Heart right ventricle (tissue), 16 donors: ENCODE data around the gene HMCN2. TPM values are rescaled to one million over a fixed set of nuclear protein-coding genes. Genes with fewer than 3 reads are reported as not detected.

Source experiments
- ATAC-seq, 8 donors: fragments of 200-7000 bp; cut with Tn5 transposase; one replicate each; pipeline ENCODE4 v1.9.1; 2020; ENCODE audit warnings: mild to moderate bottlenecking in 8 of 8, moderate library complexity in 8 of 8, moderate number of reproducible peaks in 1 of 8
- DNase-seq, 2 donors: peaks; one replicate each; pipeline ENCODE4 v3.0.0-alpha.2; 2020
- H3K27ac ChIP-seq, 10 donors: fragments of 200-600 bp; sonication (generic) in 2 of 10; one replicate each; pipeline versions ENCODE4 v1.5.0 to v1.8.0; 2020 to 2022; ENCODE audit warnings: mild to moderate bottlenecking in 3 of 10
- H3K27me3 ChIP-seq, 7 donors: fragments of 200-600 bp; one replicate each; pipeline ENCODE4 v1.8.0; 2021 to 2022; ENCODE audit warnings: mild to moderate bottlenecking in 2 of 7
- H3K36me3 ChIP-seq, 9 donors: fragments of 200-600 bp; sonication (generic) in 1 of 9; one replicate each; pipeline versions ENCODE4 v1.5.0 to v1.8.0; 2020 to 2022; ENCODE audit warnings: mild to moderate bottlenecking in 2 of 9
- H3K4me1 ChIP-seq, 9 donors: fragments of 200-600 bp; sonication (generic) in 1 of 9; one replicate each; pipeline versions ENCODE4 v1.5.0 to v1.8.0; 2020 to 2022; ENCODE audit warnings: mild to moderate bottlenecking in 4 of 9
- H3K4me3 ChIP-seq, 10 donors: fragments of 200-600 bp; sonication (generic) in 2 of 10; one replicate each; pipeline versions ENCODE4 v1.5.0 to v1.8.0; 2020 to 2022; ENCODE audit warnings: mild to moderate bottlenecking in 7 of 10, moderate library complexity in 2 of 10
- H3K9me3 ChIP-seq, 11 donors: fragments of 200-600 bp in 10 of 11; sonication (generic) in 2 of 11; one replicate each; pipeline versions ENCODE4 v1.5.0 to v1.8.0; 2013 to 2022; ENCODE audit warnings: mild to moderate bottlenecking in 2 of 11, control low read depth in 1 of 11, moderate library complexity in 1 of 11
- CTCF ChIP-seq, 9 donors: fragments of 200-600 bp; sonication (generic) in 2 of 9; IDR thresholded peaks; one replicate each; pipeline versions ENCODE4 v1.5.0 to v1.8.0; 2021 to 2022; ENCODE audit warnings: antibody characterized with exemption in 9 of 9, mild to moderate bottlenecking in 5 of 9, moderate library complexity in 1 of 9
- whole genome bisulfite sequencing, 2 donors: extraction: QIAGEN DNeasy Blood & Tissue Kit; methylation state at CpG; one replicate each; pipeline ENCODE4 v1.1.7; 2013; ENCODE audit warnings: inconsistent platforms in 1 of 2; 5-methylcytosine and 5-hydroxymethylcytosine counted together
- intact Hi-C, 10 donors: fragments of 100-400 bp; cut with DNase I; formaldehyde crosslinking; loops; one replicate each; pipeline versions ENCODE4 v1.11.1 to v1.14.2; 2022
- polyA plus RNA-seq, 2 donors: library from polyadenylated mRNA; stranded (reverse); fragments of 200-250 nt; gene quantifications; one replicate each; pipeline ENCODE4 v1.2.3, GENCODE V29; 2013
- total RNA-seq, 10 donors: library from RNA; stranded (reverse); fragmentation: NEBNext Ultra II Directional in 3 of 10; extraction: Animal tissue kit (Norgen Biotek cat#: 25700) in 3 of 10; gene quantifications; one replicate each; pipeline versions ENCODE4 v1.2.1 to v1.2.4, GENCODE V29; 2021 to 2023
- donor health status: Arrhythmogenic right ventricular cardiomyopathy.
- donor health status: ischemic (EF 13 %, LVEDD 7.1; RV severe dilation, severe dysfunction).
- donor health status: healthy with polysubstance abuse.
- donor health status: DM: no; HTN: yes; CAD: no.
- donor health status: DM: no; HTN: no; CAD: no.
- donor health status: ischemic (EF 25% LVEDD 6.9; RV normal size, moderate dysfunction).
- donor health status: ischemic (EF 25% LVEDD 5.7; RV mildly dilated, moderate dysfunction).
- donor health status: healthy.
- donor health status: DM: yes; HTN: yes; CAD: no.
- donor health status: Ischemic cardiomyopathy.
- donor health status: ischemic (EF 35%, LVEDD 5.7; RV mildly dilated, moderate dysfunction).
- donor health status: nonischemic (EF 11% LVEDD 7.7; RV severe dilation, severe dysfunction).
- donor health status: DM: yes; HTN: yes; CAD: no.
- donor health status: PGD.
- donor health status: ischemic (EF 29% LVEDD 5.4; RV normal size, mild dysfunction).
- donor health status: nonischemic (EF 23%, LVEDD 6.1; RV moderate dilation, normal function).

The HMCN2 gene
- total and polyA plus RNA-seq, 12 donors = 2.6 to 10.2 (median 4.9) TPM

- no peak overlapping the region for H3K27ac ChIP-seq
- H3K36me3 ChIP-seq = no peaks in the 10 kb centered on the region
- intact Hi-C loops = no loop called here
- DNase-seq = no peak
- peaks cover 0 to 17% (median 0%) of the 10 kb centered on the region in 7 donors for H3K27me3 ChIP-seq
- TF ChIP-seq CTCF (IDR thresholded peaks at IDR 0.05) = no peak
- WGBS, 2 donors = 95 to 98% methylated on average over 10 of the region's 10 CpGs
- H3K4me3 ChIP-seq = no peak overlapping the region
- no peak for ATAC-seq
- H3K9me3 ChIP-seq = no peaks in the 10 kb centered on the region
- H3K4me1 ChIP-seq = peaks cover 44 to 98% (median 85%) of the 10 kb centered on the region in 9 donors
Measured at GRCh38 chr9:130448771-130449603, 183.4 kb downstream of the HMCN2 start.

- H3K36me3 ChIP-seq = no peaks in the 10 kb centered on the region
- peak overlapping the region in 9 of 10 donors; percentile 58 to 86 (median 77) for H3K27ac ChIP-seq
- no peak overlapping the region for H3K4me3 ChIP-seq
- no peak for DNase-seq
- no peak for ATAC-seq
- H3K4me1 ChIP-seq = peaks cover 42 to 86% (median 81%) of the 10 kb centered on the region in 9 donors
- no peaks in the 10 kb centered on the region for H3K9me3 ChIP-seq
- intact Hi-C loops = no loop called here
- H3K27me3 ChIP-seq = peaks cover 0 to 2% (median 0%) of the 10 kb centered on the region in 7 donors
- WGBS, 2 donors = 66 to 69% methylated on average over 15 of the region's 15 CpGs
- TF ChIP-seq CTCF (IDR thresholded peaks at IDR 0.05) = no peak
Measured at GRCh38 chr9:130450344-130451003, 184.9 kb downstream of the HMCN2 start.

GRCh38 chr9:130451004-130451390 lies 185.4 kb downstream of the HMCN2 start:
- DNase-seq (peak; percentile 32 to 44), ATAC-seq (peak in 2 of 8 donors; percentile 26 to 36)
- TF ChIP-seq CTCF (IDR thresholded peaks at IDR 0.05) = no peak
- Histone ChIP-seq H3K4me1 (peaks cover 38 to 81% (median 76%) of the 10 kb centered on the region in 9 donors), H3K27me3 (no peaks in the 10 kb centered on the region), H3K4me3 (no peak overlapping the region), H3K9me3 (no peaks in the 10 kb centered on the region), H3K27ac (peak overlapping the region; percentile 18 to 86 (median 77)), H3K36me3 (no peaks in the 10 kb centered on the region)
- intact Hi-C loops = no loop called here
- 50 to 60% methylated on average over 14 of the region's 14 CpGs for WGBS, 2 donors

- intact Hi-C loops = no loop called here
- Histone ChIP-seq H3K9me3 (no peaks in the 10 kb centered on the region), H3K4me1 (peaks cover 38 to 73% (median 68%) of the 10 kb centered on the region in 9 donors), H3K36me3 (no peaks in the 10 kb centered on the region), H3K27ac (peak overlapping the region; percentile 18 to 86 (median 77)), H3K4me3 (no peak overlapping the region), H3K27me3 (no peaks in the 10 kb centered on the region)
- peak; percentile 12 to 57 (median 44) for TF ChIP-seq CTCF (IDR thresholded peaks at IDR 0.05)
- 23 to 25% methylated on average over 23 of the region's 23 CpGs for WGBS, 2 donors
- peak; percentile 86 to 88 for DNase-seq
- peak; percentile 77 to 87 (median 80) for ATAC-seq
Measured at GRCh38 chr9:130451509-130452388, 186.2 kb downstream of the HMCN2 start.
